Measurements from ENCODE around the gene GJC2. TPM values are rescaled to one million over a fixed set of nuclear protein-coding genes. Genes with fewer than 3 reads are reported as not detected.

Gene GJC2
- total and polyA plus RNA-seq, 3 donors from 2014 or later, result 2.0 to 4.2 (median 2.6) TPM

DNA sequence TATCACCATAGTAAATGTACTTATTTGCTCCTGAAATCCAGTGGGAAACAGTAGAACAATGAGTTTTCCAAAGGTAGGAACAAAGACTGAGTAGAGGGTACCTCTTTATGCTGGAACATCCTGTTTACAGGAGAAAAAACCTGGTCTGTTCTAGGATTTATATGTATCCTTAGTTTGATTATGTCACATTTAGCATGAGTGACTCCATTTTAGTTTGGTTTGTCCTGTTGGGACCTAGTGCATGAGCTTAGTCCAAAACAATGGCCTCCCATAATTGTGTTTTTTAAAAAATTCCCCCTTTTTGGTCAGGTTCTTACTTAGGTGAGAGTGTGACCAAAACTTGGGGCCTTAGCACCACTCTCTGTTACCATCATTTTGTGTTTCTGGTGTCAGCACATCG lies 37.1 kb upstream of the GJC2 start:
- Histone ChIP-seq H3K36me3 (ENCODE audit: low read depth, missing control alignments) (no peaks in the 10 kb centered on the region), H3K4me1 (peaks cover 15% of the 10 kb centered on the region), H3K27me3 (no peaks in the 10 kb centered on the region), H3K4me3 (no peak overlapping the region), H3K9me3 (no peaks in the 10 kb centered on the region), H3K27ac (no peak overlapping the region)
- 84 to 88% methylated on average over 1 of the region's 1 CpG for WGBS, 2 donors
- TF ChIP-seq, protein P1, sequence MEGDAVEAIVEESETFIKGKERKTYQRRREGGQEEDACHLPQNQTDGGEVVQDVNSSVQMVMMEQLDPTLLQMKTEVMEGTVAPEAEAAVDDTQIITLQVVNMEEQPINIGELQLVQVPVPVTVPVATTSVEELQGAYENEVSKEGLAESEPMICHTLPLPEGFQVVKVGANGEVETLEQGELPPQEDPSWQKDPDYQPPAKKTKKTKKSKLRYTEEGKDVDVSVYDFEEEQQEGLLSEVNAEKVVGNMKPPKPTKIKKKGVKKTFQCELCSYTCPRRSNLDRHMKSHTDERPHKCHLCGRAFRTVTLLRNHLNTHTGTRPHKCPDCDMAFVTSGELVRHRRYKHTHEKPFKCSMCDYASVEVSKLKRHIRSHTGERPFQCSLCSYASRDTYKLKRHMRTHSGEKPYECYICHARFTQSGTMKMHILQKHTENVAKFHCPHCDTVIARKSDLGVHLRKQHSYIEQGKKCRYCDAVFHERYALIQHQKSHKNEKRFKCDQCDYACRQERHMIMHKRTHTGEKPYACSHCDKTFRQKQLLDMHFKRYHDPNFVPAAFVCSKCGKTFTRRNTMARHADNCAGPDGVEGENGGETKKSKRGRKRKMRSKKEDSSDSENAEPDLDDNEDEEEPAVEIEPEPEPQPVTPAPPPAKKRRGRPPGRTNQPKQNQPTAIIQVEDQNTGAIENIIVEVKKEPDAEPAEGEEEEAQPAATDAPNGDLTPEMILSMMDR (IDR thresholded peaks at IDR 0.05), result no peak
- no peak for TF ChIP-seq POLR2A (IDR thresholded peaks at IDR 0.05)
- intact Hi-C loops (cut with DNase I; ENCODE audit: low total_unique reads), result no loop called here
- no peak for DNase-seq

DNA sequence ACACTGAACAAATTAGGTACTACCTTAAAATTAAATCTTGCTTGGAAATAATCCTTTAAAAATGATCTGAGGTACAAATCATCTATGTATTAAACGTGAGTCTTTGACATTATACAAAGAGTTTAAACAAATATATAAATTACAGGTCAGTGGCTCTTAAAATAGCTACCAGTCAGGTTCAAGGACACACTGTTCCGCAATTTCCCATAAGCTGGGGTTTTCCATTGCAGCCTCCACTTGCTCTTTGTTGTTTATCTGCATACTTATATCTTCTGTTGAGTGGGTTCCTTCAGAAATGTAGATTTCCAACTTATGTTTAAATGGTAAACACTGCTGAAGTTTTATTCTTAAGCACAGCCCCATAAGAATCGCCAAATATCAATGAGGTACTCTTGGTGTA lies 34.9 kb upstream of the GJC2 start:
- TF ChIP-seq, protein P1 (IDR thresholded peaks at IDR 0.05), result no peak
- no peak for TF ChIP-seq POLR2A (IDR thresholded peaks at IDR 0.05)
- DNase-seq, result no peak
- Histone ChIP-seq H3K9me3 (no peaks in the 10 kb centered on the region), H3K36me3 (ENCODE audit: low read depth, missing control alignments) (no peaks in the 10 kb centered on the region), H3K27ac (no peak overlapping the region), H3K27me3 (no peaks in the 10 kb centered on the region), H3K4me3 (no peak overlapping the region), H3K4me1 (peaks cover 6% of the 10 kb centered on the region)
- 61 to 69% methylated on average over 3 of the region's 3 CpGs for WGBS, 2 donors
- intact Hi-C loops (cut with DNase I; ENCODE audit: low total_unique reads), result no loop called here

DNA sequence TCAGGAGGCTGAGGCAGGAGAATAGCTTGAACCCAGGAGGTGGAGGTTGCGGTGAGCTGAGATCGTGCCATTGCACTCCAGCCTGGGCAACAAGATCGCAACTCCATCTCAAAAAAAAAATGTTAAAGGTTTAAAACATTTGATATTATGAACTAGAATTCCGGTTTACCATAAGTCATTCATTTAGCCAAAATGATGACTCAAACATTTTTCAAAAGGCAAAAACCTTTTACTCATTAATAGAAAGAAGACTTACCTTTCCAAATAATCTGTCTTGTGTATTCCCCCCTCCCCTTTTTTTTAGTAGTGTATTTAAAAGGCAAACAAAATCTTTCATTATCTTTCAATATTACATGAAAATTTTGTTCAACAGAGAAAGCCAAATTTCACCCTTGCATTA lies 32.4 kb upstream of the GJC2 start:
- no peaks in the 10 kb centered on the region for H3K9me3 ChIP-seq
- intact Hi-C loops (cut with DNase I; ENCODE audit: low total_unique reads), result no loop called here
- H3K27me3 ChIP-seq, result no peaks in the 10 kb centered on the region
- TF ChIP-seq POLR2A (IDR thresholded peaks at IDR 0.05), result no peak
- TF ChIP-seq, protein P1 (IDR thresholded peaks at IDR 0.05), result no peak
- no peak overlapping the region for H3K4me3 ChIP-seq
- no peaks in the 10 kb centered on the region for H3K36me3 ChIP-seq (ENCODE audit: low read depth, missing control alignments)
- no peak overlapping the region for H3K27ac ChIP-seq
- DNase-seq, result no peak
- WGBS, 2 donors, result 94 to 95% methylated on average over 4 of the region's 4 CpGs
- no peaks in the 10 kb centered on the region for H3K4me1 ChIP-seq

DNA sequence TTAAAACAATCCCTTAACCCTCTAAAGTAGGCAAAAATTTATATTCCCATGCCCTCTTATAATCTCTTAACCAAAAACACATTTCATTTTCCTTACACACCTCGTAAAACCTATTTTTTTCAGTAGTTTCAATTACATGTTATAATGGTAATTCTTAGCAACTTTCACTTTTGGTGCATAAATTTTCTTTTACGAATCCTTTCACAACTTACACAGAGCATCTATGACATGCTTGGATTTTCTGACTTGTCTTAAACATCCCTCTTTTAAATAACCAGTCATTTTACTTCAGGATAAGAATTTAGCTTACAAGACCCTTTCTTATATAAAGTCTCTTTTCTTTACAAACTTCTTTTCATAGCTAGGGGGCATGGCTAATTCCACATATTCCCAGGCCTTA lies 31.7 kb upstream of the GJC2 start:
- DNase-seq, result no peak
- intact Hi-C loops (cut with DNase I; ENCODE audit: low total_unique reads), result no loop called here
- H3K36me3 ChIP-seq (ENCODE audit: low read depth, missing control alignments), result no peaks in the 10 kb centered on the region
- 88 to 91% methylated on average over 2 of the region's 2 CpGs for WGBS, 2 donors
- no peaks in the 10 kb centered on the region for H3K4me1 ChIP-seq
- no peak overlapping the region for H3K27ac ChIP-seq
- H3K4me3 ChIP-seq, result no peak overlapping the region
- TF ChIP-seq, protein P1 (IDR thresholded peaks at IDR 0.05), result no peak
- TF ChIP-seq POLR2A (IDR thresholded peaks at IDR 0.05), result no peak
- H3K9me3 ChIP-seq, result no peaks in the 10 kb centered on the region
- no peaks in the 10 kb centered on the region for H3K27me3 ChIP-seq

DNA sequence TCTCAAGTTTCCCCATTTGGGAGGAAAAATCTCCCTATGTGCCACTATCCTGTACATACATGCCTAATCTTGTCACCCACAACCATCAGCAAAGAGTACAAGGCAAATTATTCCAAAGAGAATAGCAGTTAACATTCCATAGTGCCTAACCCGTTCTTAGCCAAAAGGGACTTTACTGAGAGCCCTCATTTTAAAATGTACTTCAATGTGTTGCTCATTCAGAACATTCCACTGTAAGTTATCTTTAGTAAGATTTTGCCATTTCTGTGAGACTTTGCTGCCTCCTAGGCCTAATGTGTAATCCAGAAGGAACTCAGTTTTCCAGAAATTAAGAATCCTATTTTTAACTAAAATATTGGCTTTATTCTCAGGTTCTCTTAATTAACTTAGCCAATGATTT lies 29.4 kb upstream of the GJC2 start:
- Histone ChIP-seq H3K9me3 (no peaks in the 10 kb centered on the region), H3K27me3 (no peaks in the 10 kb centered on the region), H3K4me1 (no peaks in the 10 kb centered on the region), H3K4me3 (no peak overlapping the region), H3K27ac (no peak overlapping the region), H3K36me3 (ENCODE audit: low read depth, missing control alignments) (no peaks in the 10 kb centered on the region)
- TF ChIP-seq, protein P1 (IDR thresholded peaks at IDR 0.05), result no peak
- TF ChIP-seq POLR2A (IDR thresholded peaks at IDR 0.05), result no peak
- DNase-seq, result no peak
- WGBS, 2 donors, result 53 to 71% methylated on average over 1 of the region's 1 CpG
- intact Hi-C loops (cut with DNase I; ENCODE audit: low total_unique reads), result no loop called here

Data from testis (tissue), 3 donors.